ENCODE results near the gene MSRB3. TPM values are rescaled to one million over a fixed set of nuclear protein-coding genes. Genes with fewer than 3 reads are reported as not detected.

MSRB3 gene
- total RNA-seq, 3 donors from 2014 or later: 8.1 to 154 (median 18.3) TPM

DNA sequence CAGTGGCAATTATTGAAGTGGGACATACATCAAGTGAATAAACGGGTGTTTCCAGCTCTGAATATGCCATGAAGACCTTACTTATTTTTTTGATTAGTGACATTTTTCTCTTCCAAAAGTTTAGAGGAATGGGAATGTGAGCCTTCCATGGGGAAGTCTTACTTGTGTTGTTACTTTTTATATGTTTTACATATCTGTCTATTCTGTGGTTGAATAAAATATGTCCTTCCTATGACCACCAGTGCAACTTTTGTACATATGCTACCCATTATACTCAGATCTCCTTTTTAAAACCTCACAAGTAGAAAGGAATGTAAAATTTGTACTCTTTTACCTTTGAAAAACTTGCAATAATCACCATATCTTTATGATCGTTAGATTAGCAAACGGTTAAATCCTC, 132.7 kb downstream of the MSRB3 start:
- no peak for ATAC-seq
- H3K36me3 ChIP-seq (ENCODE audit: low read depth): no peaks in the 10 kb centered on the region
- H3K4me3 ChIP-seq: no peak overlapping the region
- no peaks in the 10 kb centered on the region for H3K4me1 ChIP-seq (ENCODE audit: low read depth)
- H3K9me3 ChIP-seq: no peaks in the 10 kb centered on the region
- TF ChIP-seq, protein P1, sequence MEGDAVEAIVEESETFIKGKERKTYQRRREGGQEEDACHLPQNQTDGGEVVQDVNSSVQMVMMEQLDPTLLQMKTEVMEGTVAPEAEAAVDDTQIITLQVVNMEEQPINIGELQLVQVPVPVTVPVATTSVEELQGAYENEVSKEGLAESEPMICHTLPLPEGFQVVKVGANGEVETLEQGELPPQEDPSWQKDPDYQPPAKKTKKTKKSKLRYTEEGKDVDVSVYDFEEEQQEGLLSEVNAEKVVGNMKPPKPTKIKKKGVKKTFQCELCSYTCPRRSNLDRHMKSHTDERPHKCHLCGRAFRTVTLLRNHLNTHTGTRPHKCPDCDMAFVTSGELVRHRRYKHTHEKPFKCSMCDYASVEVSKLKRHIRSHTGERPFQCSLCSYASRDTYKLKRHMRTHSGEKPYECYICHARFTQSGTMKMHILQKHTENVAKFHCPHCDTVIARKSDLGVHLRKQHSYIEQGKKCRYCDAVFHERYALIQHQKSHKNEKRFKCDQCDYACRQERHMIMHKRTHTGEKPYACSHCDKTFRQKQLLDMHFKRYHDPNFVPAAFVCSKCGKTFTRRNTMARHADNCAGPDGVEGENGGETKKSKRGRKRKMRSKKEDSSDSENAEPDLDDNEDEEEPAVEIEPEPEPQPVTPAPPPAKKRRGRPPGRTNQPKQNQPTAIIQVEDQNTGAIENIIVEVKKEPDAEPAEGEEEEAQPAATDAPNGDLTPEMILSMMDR (IDR thresholded peaks at IDR 0.05): no peak
- intact Hi-C loops (cut with DNase I, micrococcal nuclease): no loop called here
- no peak for DNase-seq

DNA sequence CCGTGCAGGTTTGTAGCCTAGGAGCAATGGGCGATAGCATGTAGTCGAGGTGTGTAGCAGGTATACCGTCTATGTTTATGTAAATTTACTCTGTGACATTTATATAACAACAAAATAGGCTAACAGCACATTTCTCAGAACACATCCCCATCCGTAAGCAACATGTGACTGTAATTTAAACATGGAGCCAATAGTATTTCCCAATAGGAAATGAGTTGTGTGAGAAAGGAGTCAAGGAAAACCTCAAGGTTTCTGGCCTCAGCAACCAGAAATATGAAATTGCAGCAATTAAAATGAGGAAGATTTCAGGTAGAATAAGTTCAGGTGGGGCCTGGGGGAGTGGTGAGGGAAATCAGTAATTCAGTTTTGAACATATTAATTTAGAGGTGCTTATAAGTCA, 136.0 kb downstream of the MSRB3 start:
- no peaks in the 10 kb centered on the region for H3K36me3 ChIP-seq (ENCODE audit: low read depth)
- no peak for DNase-seq
- H3K4me3 ChIP-seq: no peak overlapping the region
- intact Hi-C loops (cut with DNase I, micrococcal nuclease): no loop called here
- H3K4me1 ChIP-seq (ENCODE audit: low read depth): no peaks in the 10 kb centered on the region
- TF ChIP-seq, protein P1 (IDR thresholded peaks at IDR 0.05): no peak
- ATAC-seq: no peak
- no peaks in the 10 kb centered on the region for H3K9me3 ChIP-seq

DNA sequence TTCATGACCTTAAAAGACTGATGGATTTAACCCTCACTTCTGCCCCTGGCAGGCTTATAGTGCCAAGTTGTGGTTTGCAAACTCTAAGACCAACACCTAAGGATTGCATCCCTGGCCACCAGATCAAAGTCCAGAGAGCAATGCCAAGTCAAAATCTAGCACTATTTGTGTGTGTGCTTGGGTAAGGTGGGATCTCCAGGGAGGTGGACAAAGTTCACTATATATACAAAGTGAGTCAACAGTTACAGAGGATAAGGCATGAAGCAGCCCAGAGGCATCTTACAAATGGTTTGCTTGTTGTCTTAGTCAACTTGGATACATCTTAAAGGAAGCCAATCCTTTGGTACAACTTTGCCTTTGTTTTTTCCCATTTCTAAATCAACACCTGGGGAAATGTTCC, 137.3 kb downstream of the MSRB3 start:
- no peak for ATAC-seq
- H3K4me1 ChIP-seq (ENCODE audit: low read depth): no peaks in the 10 kb centered on the region
- TF ChIP-seq, protein P1 (IDR thresholded peaks at IDR 0.05): no peak
- H3K9me3 ChIP-seq: no peaks in the 10 kb centered on the region
- DNase-seq: no peak
- H3K4me3 ChIP-seq: no peak overlapping the region
- H3K36me3 ChIP-seq (ENCODE audit: low read depth): no peaks in the 10 kb centered on the region
- intact Hi-C loops (cut with DNase I, micrococcal nuclease): no loop called here

DNA sequence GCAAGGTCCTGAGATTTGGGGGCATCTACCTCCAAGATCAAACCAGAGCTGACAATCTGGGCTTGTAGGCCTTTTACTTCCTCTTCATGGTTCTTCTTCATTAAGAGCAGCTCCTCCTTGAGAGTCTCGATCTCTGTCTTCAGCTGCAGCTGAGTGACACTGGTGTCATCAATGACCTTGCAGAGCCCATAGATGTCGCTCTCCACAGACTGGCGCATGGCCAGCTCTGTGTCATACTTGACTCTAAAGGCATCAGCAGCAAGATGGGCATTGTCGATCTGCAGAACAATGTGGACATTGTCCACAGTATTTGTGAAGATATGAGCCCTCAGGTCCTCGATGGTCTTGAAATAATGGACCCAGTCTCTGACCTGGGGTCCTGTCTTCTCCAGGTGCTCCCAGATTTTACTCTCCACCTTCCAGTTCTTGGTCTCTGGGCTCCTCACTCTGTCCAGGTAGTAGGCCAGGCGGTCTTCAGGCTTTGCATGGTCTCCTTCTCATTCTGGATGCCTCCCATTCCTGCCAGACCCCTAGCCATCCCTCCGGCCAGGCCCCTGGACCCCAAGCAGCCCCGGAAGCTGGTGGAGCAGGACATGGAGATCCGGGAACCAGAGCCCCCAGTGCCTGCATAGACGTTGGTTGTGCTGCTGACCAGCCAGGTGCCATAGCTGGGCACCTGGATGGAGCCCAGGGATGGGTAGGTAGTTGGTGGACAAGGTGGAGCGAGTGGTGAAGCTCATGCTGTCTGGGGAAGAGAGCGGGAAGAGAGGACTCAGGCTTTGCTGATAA, 141.0 kb downstream of the MSRB3 start:
- Histone ChIP-seq H3K4me3 (no peak overlapping the region), H3K4me1 (ENCODE audit: low read depth) (no peaks in the 10 kb centered on the region), H3K36me3 (ENCODE audit: low read depth) (no peaks in the 10 kb centered on the region), H3K9me3 (peaks cover 5% of the 10 kb centered on the region)
- intact Hi-C loops (cut with DNase I, micrococcal nuclease): no loop called here
- no peak for ATAC-seq
- no peak for DNase-seq
- TF ChIP-seq, protein P1 (IDR thresholded peaks at IDR 0.05): no peak

DNA sequence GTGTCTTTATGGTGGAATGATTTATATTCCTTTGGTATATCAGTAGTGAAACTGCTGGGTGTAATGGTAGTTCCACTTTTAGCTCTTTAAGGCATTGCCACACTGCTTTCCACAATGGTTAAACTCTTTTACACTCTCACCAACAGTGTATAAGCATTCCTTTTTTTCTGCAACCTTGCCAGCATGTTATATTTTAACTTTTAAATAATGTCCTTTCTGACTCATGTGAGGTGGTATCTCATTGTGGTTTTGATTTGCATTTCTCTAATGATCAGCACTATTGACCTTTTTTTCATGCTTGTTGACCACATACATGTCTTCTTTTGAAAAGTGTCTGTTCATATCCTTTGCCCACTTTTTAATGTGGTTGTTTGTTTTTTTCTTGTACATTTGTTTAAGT, 142.5 kb downstream of the MSRB3 start:
- Histone ChIP-seq H3K36me3 (ENCODE audit: low read depth) (no peaks in the 10 kb centered on the region), H3K4me1 (ENCODE audit: low read depth) (no peaks in the 10 kb centered on the region), H3K9me3 (peaks cover 11% of the 10 kb centered on the region), H3K4me3 (no peak overlapping the region)
- TF ChIP-seq, protein P1 (IDR thresholded peaks at IDR 0.05): no peak
- ATAC-seq: no peak
- DNase-seq: no peak
- intact Hi-C loops (cut with DNase I, micrococcal nuclease): no loop called here
